Measurements from ENCODE around the gene ARG2. TPM values are rescaled to one million over a fixed set of nuclear protein-coding genes. Genes with fewer than 3 reads are reported as not detected.

ARG2 gene
- total RNA-seq, 1 experiment from 2014 or later: 1.1 TPM

DNA sequence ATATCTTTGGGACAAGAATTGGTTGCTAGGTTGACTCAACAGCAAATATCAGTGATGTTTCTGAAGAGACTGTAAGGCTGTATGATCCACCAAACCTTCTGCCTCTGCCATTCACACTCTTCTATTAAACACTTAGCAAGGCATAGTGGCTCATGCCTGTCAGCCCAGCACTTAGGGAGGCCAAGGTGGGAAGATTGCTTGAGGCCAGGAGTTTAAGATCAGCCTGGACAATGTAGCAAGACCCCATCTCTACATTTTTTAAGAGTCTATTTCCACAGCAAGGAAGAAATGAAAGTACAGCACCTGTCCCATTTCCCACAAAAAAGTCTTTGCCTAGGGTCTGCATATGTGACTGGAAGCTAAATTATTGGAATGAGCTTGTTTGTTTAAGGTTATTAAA is 7.8 kb downstream of the ARG2 start:
- ChIA-PET CTCF (interaction anchor here (0.6 kb wide), 1 partner anchor 77 kb away, joined by 4 read pairs; no protein-coding TSS in a partner anchor), POLR2A (ENCODE audit: unreplicated experiment) (no interaction called here)
- intact Hi-C loops (cut with micrococcal nuclease): no loop called here
- H3K4me2 ChIP-seq (ENCODE audit: low read length): no peak overlapping the region
- ATAC-seq (no peak), DNase-seq (no peak)
- no peaks in the 10 kb centered on the region for H3F3A ChIP-seq (ENCODE audit: low read length, unreplicated experiment)
- H3K36me3 ChIP-seq (ENCODE audit: low read depth, low read length): no peaks in the 10 kb centered on the region
- H3K79me2 ChIP-seq (ENCODE audit: low read length): no peaks in the 10 kb centered on the region
- BruUV-seq (replicated peaks): no TSS peak
- H3K9ac ChIP-seq (ENCODE audit: low read length): no peak overlapping the region
- H3K9me2 ChIP-seq (replicated peaks; ENCODE audit: low read length): no peaks in the 10 kb centered on the region
- H3K27me3 ChIP-seq (ENCODE audit: low read length): no peaks in the 10 kb centered on the region
- H3K4me3 ChIP-seq (ENCODE audit: low read length): no peak overlapping the region
- H4K20me1 ChIP-seq (ENCODE audit: low read length): no peaks in the 10 kb centered on the region
- H3K4me1 ChIP-seq (ENCODE audit: insufficient read depth, low read length): peaks cover 14% of the 10 kb centered on the region
- H3K9me3 ChIP-seq (ENCODE audit: low read length): no peaks in the 10 kb centered on the region
- H2AFZ ChIP-seq (ENCODE audit: low read length): no peak overlapping the region
- TF ChIP-seq EZH2 (IDR thresholded peaks at IDR 0.05; ENCODE audit: low read length, unreplicated experiment) (no peak), EZH2phosphoT487 (IDR thresholded peaks at IDR 0.05; ENCODE audit: borderline replicate concordance, low read length) (no peak)
- TF ChIP-seq, protein P1, sequence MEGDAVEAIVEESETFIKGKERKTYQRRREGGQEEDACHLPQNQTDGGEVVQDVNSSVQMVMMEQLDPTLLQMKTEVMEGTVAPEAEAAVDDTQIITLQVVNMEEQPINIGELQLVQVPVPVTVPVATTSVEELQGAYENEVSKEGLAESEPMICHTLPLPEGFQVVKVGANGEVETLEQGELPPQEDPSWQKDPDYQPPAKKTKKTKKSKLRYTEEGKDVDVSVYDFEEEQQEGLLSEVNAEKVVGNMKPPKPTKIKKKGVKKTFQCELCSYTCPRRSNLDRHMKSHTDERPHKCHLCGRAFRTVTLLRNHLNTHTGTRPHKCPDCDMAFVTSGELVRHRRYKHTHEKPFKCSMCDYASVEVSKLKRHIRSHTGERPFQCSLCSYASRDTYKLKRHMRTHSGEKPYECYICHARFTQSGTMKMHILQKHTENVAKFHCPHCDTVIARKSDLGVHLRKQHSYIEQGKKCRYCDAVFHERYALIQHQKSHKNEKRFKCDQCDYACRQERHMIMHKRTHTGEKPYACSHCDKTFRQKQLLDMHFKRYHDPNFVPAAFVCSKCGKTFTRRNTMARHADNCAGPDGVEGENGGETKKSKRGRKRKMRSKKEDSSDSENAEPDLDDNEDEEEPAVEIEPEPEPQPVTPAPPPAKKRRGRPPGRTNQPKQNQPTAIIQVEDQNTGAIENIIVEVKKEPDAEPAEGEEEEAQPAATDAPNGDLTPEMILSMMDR (conservative IDR thresholded peaks at IDR 0.05; ENCODE audit: low read depth, low read length): no peak
- H3K27ac ChIP-seq (ENCODE audit: low read length): no peak overlapping the region

DNA sequence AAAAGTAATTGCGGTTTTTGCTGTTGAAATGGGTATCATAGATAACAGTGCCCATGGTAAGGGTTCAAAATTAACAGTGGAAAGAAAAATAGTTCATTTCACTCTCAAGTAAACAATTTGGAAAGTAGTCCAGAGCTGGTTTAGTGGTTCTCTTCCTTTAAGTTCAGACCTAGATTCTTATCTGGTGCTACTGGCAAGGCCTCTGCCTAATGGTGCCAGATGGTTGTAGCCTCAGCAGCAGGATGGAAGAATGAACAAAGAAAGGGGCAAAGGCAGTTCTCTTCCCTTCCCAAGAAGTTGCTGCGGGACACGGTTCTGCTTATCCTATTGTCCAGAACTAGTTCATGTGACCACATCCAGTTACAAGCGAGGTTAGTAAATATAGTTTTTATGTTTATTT is 10.5 kb downstream of the ARG2 start:
- no peak overlapping the region for H3K4me3 ChIP-seq (ENCODE audit: low read length)
- H3K4me1 ChIP-seq (ENCODE audit: insufficient read depth, low read length): no peaks in the 10 kb centered on the region
- H3K27me3 ChIP-seq (ENCODE audit: low read length): no peaks in the 10 kb centered on the region
- DNase-seq (no peak), ATAC-seq (no peak)
- H3K27ac ChIP-seq (ENCODE audit: low read length): no peak overlapping the region
- H4K20me1 ChIP-seq (ENCODE audit: low read length): no peaks in the 10 kb centered on the region
- no peak for TF ChIP-seq EZH2phosphoT487 (IDR thresholded peaks at IDR 0.05; ENCODE audit: borderline replicate concordance, low read length)
- TF ChIP-seq EZH2 (IDR thresholded peaks at IDR 0.05; ENCODE audit: low read length, unreplicated experiment): no peak
- TF ChIP-seq, protein P1 (conservative IDR thresholded peaks at IDR 0.05; ENCODE audit: low read depth, low read length): no peak
- CTCF ChIA-PET: interaction anchor here (0.5 to 0.6 kb wide), 2 partner anchors 1158 to 1233 kb away, joined by 7 read pairs; no protein-coding TSS in a partner anchor
- intact Hi-C loops (cut with micrococcal nuclease): no loop called here
- H3K9me2 ChIP-seq (replicated peaks; ENCODE audit: low read length): no peaks in the 10 kb centered on the region
- no TSS peak for BruUV-seq (replicated peaks)
- no peak overlapping the region for H3K4me2 ChIP-seq (ENCODE audit: low read length)
- no peaks in the 10 kb centered on the region for H3K79me2 ChIP-seq (ENCODE audit: low read length)
- H2AFZ ChIP-seq (ENCODE audit: low read length): no peak overlapping the region
- no peaks in the 10 kb centered on the region for H3F3A ChIP-seq (ENCODE audit: low read length, unreplicated experiment)
- H3K9me3 ChIP-seq (ENCODE audit: low read length): no peaks in the 10 kb centered on the region
- no peak overlapping the region for H3K9ac ChIP-seq (ENCODE audit: low read length)
- H3K36me3 ChIP-seq (ENCODE audit: low read depth, low read length): no peaks in the 10 kb centered on the region
- POLR2A ChIA-PET (ENCODE audit: unreplicated experiment): interaction anchor here (0.6 kb wide), 1 partner anchor 110 kb away, joined by 3 read pairs; no protein-coding TSS in a partner anchor

DNA sequence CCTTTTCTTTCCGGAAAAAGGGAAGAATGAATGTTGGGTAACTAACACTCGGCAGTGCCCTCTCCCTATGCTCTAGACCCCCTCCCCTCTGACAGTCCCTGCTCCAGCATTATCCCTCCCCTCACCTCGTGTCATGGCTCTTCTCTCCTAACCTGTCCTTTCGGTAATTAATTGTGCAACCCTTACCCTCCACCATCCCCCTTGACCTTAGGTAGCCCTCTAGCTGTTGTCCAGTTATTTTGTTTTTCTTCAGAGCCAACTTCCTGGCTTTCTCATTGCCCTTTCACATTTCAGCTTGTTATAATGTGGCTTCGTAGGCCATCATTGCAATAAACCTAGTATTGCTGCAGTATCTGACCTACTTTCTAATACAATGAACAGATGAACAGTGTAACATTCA is 11.2 kb downstream of the ARG2 start:
- no peaks in the 10 kb centered on the region for H3K9me3 ChIP-seq (ENCODE audit: low read length)
- H4K20me1 ChIP-seq (ENCODE audit: low read length): no peaks in the 10 kb centered on the region
- no peak overlapping the region for H3K27ac ChIP-seq (ENCODE audit: low read length)
- no peak overlapping the region for H2AFZ ChIP-seq (ENCODE audit: low read length)
- POLR2A ChIA-PET (ENCODE audit: unreplicated experiment): interaction anchor here (0.6 kb wide), 1 partner anchor 111 kb away, joined by 3 read pairs; no protein-coding TSS in a partner anchor
- DNase-seq (no peak), ATAC-seq (no peak)
- no peaks in the 10 kb centered on the region for H3K36me3 ChIP-seq (ENCODE audit: low read depth, low read length)
- H3K9me2 ChIP-seq (replicated peaks; ENCODE audit: low read length): no peaks in the 10 kb centered on the region
- H3K4me3 ChIP-seq (ENCODE audit: low read length): no peak overlapping the region
- BruUV-seq (replicated peaks): no TSS peak
- H3K4me1 ChIP-seq (ENCODE audit: insufficient read depth, low read length): no peaks in the 10 kb centered on the region
- CTCF ChIA-PET: interaction anchor here (0.6 kb wide), 1 partner anchor 12 kb away, joined by 3 read pairs; no protein-coding TSS in a partner anchor
- H3F3A ChIP-seq (ENCODE audit: low read length, unreplicated experiment): no peaks in the 10 kb centered on the region
- no peaks in the 10 kb centered on the region for H3K79me2 ChIP-seq (ENCODE audit: low read length)
- intact Hi-C loops (cut with micrococcal nuclease): no loop called here
- TF ChIP-seq EZH2phosphoT487 (IDR thresholded peaks at IDR 0.05; ENCODE audit: borderline replicate concordance, low read length): no peak
- no peak for TF ChIP-seq EZH2 (IDR thresholded peaks at IDR 0.05; ENCODE audit: low read length, unreplicated experiment)
- TF ChIP-seq, protein P1 (conservative IDR thresholded peaks at IDR 0.05; ENCODE audit: low read depth, low read length): no peak
- H3K27me3 ChIP-seq (ENCODE audit: low read length): no peaks in the 10 kb centered on the region
- no peak overlapping the region for H3K9ac ChIP-seq (ENCODE audit: low read length)
- H3K4me2 ChIP-seq (ENCODE audit: low read length): no peak overlapping the region
